Panc1 (cell line): ENCODE data around the gene SHLD1. TPM values are rescaled to one million over a fixed set of nuclear protein-coding genes. Genes with fewer than 3 reads are reported as not detected.

ENCODE experiments used
- ATAC-seq: fragments of 200-7000 bp; cut with Tn5 transposase; 2 replicates; pipeline ENCODE4 v1.9.1; 2020; ENCODE audit warnings: mild to moderate bottlenecking, moderate library complexity
- BruUV-seq: library from RNA; stranded (reverse); fragments of 400-500 nt; replicated peaks from 2 replicates; lab custom pipeline; 2021; lab: Mats Ljungman, UMichigan
- CTCF ChIA-PET: fragments of 300-600 bp; sonication (Branson Sonifier 250); formaldehyde crosslinking; loops from one replicate; lab custom pipeline; 2022; ENCODE audit warnings: antibody characterized with exemption; lab: Charles Lee
- POLR2A ChIA-PET: fragments of 300-600 bp; sonication (Branson Sonifier 250); formaldehyde crosslinking; loops from one replicate; lab custom pipeline; 2022; ENCODE audit warnings: antibody characterized with exemption; lab: Charles Lee
- DNase-seq: peaks from one replicate; pipeline ENCODE4 v3.0.0-alpha.2; 2010; ENCODE audit warnings: low read depth, low spot score
- H3K27ac ChIP-seq: 2 replicates; pipeline ENCODE4 v1.5.1; 2011; ENCODE audit warnings: mild to moderate bottlenecking, low read length, inconsistent platforms
- H3K27me3 ChIP-seq: fragments of 200-500 bp; sonication (Bioruptor generic); 2 replicates; pipeline ENCODE4 v1.6.0; 2014; ENCODE audit warnings: low read length, inconsistent platforms; ENCODE audit not compliant: control insufficient read depth, insufficient read depth
- H3K36me3 ChIP-seq: fragments of 200-500 bp; sonication (Bioruptor generic); 2 replicates; pipeline ENCODE4 v1.5.1; 2014; ENCODE audit warnings: inconsistent platforms, mild to moderate bottlenecking, low read length, moderate library complexity; ENCODE audit not compliant: control insufficient read depth, insufficient read depth
- H3K4me1 ChIP-seq: 2 replicates; pipeline ENCODE4 v1.5.1; 2011; ENCODE audit warnings: inconsistent platforms, mild to moderate bottlenecking, low read length, moderate library complexity; ENCODE audit not compliant: control insufficient read depth, insufficient read depth
- H3K4me3 ChIP-seq, 2 experiments: 2 replicates each; pipeline ENCODE4 v1.5.1; 2011 to 2012; ENCODE audit warnings: low read depth in 2 of 2, low read length in 2 of 2, mild to moderate bottlenecking in 2 of 2, inconsistent platforms in 1 of 2, moderate library complexity in 1 of 2
- H3K9me3 ChIP-seq: fragments of 200-500 bp; sonication (Bioruptor generic); 2 replicates; pipeline ENCODE4 v1.5.1; 2014; ENCODE audit warnings: low read depth, mild to moderate bottlenecking, inconsistent platforms, low read length, moderate library complexity; ENCODE audit not compliant: control insufficient read depth, insufficient read depth
- CTCF ChIP-seq: fragments of 450-650 bp; IDR thresholded peaks from 2 replicates; pipeline ENCODE4 v1.5.1; 2017; ENCODE audit warnings: mild to moderate bottlenecking
- POLR2AphosphoS5 ChIP-seq: IDR thresholded peaks from 2 replicates; pipeline ENCODE4 v1.6.1; 2012; ENCODE audit warnings: mild to moderate bottlenecking, low read depth, low read length, moderate library complexity
- REST ChIP-seq, 2 experiments: IDR thresholded peaks; 2 replicates each; pipeline ENCODE4 v1.6.1; 2011 to 2012; ENCODE audit warnings: low read depth in 2 of 2, control low read depth in 1 of 2, low read length in 1 of 2, mild to moderate bottlenecking in 1 of 2, moderate library complexity in 1 of 2; ENCODE audit not compliant: insufficient read depth in 1 of 2
- SIN3A ChIP-seq: IDR thresholded peaks from 2 replicates; pipeline ENCODE4 v1.6.1; 2012; ENCODE audit warnings: low read depth, mild to moderate bottlenecking, low read length, moderate library complexity, borderline replicate concordance; ENCODE audit not compliant: insufficient read depth
- TCF7L2 ChIP-seq: IDR thresholded peaks from 2 replicates; pipeline ENCODE4 v1.6.1; 2011; ENCODE audit warnings: mild to moderate bottlenecking, low read depth, low read length, inconsistent platforms
- in situ Hi-C: cut with HindIII; loops from 2 replicates; pipeline ENCODE4 v1.10.0; 2016; ENCODE audit warnings: low sequenced_read_pairs, low pct_unique_long_range_greater_than_20kb
- intact Hi-C: fragments of 100-400 bp; cut with micrococcal nuclease; formaldehyde crosslinking; loops from one replicate; pipeline ENCODE4 v1.10.0; 2022; ENCODE audit not compliant: unreplicated experiment
- total RNA-seq: library from RNA; stranded (reverse); gene quantifications from one replicate; pipeline ENCODE4 v1.2.1, GENCODE V29; 2021; ENCODE audit not compliant: unreplicated experiment

SHLD1 gene
- total RNA-seq, 1 experiment from 2014 or later, result 4.3 TPM

GRCh38 chr20:5811746-5812145 is 61.5 kb downstream of the SHLD1 start:
- BruUV-seq, result no TSS peak
- no peak for TF ChIP-seq REST (IDR thresholded peaks at IDR 0.05; ENCODE audit: insufficient read depth in 1 of 2, low read depth in 2 of 2, low read length in 1 of 2)
- no peak for TF ChIP-seq TCF7L2
- TF ChIP-seq SIN3A, result no peak
- no peak overlapping the region for H3K4me3 ChIP-seq
- H3K36me3 ChIP-seq, result no peaks in the 10 kb centered on the region
- ChIA-PET CTCF (no interaction called here), POLR2A (no interaction called here)
- H3K9me3 ChIP-seq, result no peaks in the 10 kb centered on the region
- intact Hi-C loops (no loop called here), in situ Hi-C loops (no loop called here)
- ATAC-seq, result no peak
- no peak for DNase-seq
- H3K27me3 ChIP-seq, result no peaks in the 10 kb centered on the region
- H3K4me1 ChIP-seq, result no peaks in the 10 kb centered on the region
- H3K27ac ChIP-seq, result no peak overlapping the region

DNA sequence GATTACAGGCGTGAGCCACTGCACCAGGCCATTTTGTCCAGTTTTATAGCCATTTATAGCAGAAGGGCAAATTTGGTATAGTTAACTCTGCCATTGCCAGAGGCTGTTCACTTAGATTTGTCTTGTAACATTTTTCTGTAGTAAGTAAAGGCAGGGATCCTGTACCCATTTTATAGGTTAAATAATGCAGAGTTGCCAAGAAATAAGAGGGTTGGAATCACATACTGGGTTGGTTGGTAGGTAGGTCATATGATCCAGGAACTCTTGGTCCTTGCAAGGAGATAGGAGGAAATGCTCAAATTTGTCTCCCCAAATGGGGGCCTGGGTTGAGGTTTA is 68.1 kb downstream of the SHLD1 start:
- BruUV-seq, result no TSS peak
- TF ChIP-seq POLR2AphosphoS5 (no peak), REST (IDR thresholded peaks at IDR 0.05; ENCODE audit: insufficient read depth in 1 of 2, low read depth in 2 of 2, low read length in 1 of 2) (no peak), CTCF (no peak), SIN3A (no peak), TCF7L2 (no peak)
- Histone ChIP-seq H3K36me3 (no peaks in the 10 kb centered on the region), H3K27ac (no peak overlapping the region), H3K4me1 (no peaks in the 10 kb centered on the region), H3K9me3 (no peaks in the 10 kb centered on the region), H3K27me3 (no peaks in the 10 kb centered on the region), H3K4me3 (no peak overlapping the region)
- intact Hi-C loops (no loop called here), in situ Hi-C loops (no loop called here)
- ATAC-seq, result no peak
- ChIA-PET CTCF (no interaction called here), POLR2A (interaction anchor here (0.6 kb wide), 1 partner anchor 30 kb away, joined by 3 read pairs; no protein-coding TSS in a partner anchor)
- DNase-seq, result no peak
